Fibroblast of skin of right quadriceps (primary cell): Measurements from ENCODE around the gene TMEM89.

Experiments used
- DNase-seq: peaks from one replicate; pipeline ENCODE4 v3.0.0-alpha.2; 2013

Gene TMEM89

GRCh38 chr3:48585411-48585810, 36.2 kb downstream of the TMEM89 start:
- DNase-seq, result no peak

GRCh38 chr3:48584836-48585235, 36.7 kb downstream of the TMEM89 start:
- no peak for DNase-seq

- DNase-seq, result no peak
Measured at GRCh38 chr3:48581621-48582481, 39.7 kb downstream of the TMEM89 start.

GRCh38 chr3:48576647-48577046, 44.9 kb downstream of the TMEM89 start:
- no peak for DNase-seq

GRCh38 chr3:48575366-48575765, 46.2 kb downstream of the TMEM89 start:
- no peak for DNase-seq

GRCh38 chr3:48573973-48574585, 47.5 kb downstream of the TMEM89 start:
- DNase-seq, result no peak

GRCh38 chr3:48572517-48572916, 49.1 kb downstream of the TMEM89 start:
- no peak for DNase-seq

GRCh38 chr3:48571938-48572337, 49.6 kb downstream of the TMEM89 start:
- DNase-seq, result no peak
